GM20431 (cell line): Measurements from ENCODE around the gene RNF224.

Experiments
- in situ Hi-C: fragments of 300-500 bp; cut with MseI, MboI; formaldehyde crosslinking; loops from one replicate; pipeline ENCODE4 v1.15.0; 2020; ENCODE audit warnings: low sequenced_read_pairs; ENCODE audit not compliant: unreplicated experiment

The RNF224 gene

GRCh38 chr9:137267933-137268355 is 40.6 kb downstream of the RNF224 start:
- in situ Hi-C loops: no loop called here

GRCh38 chr9:137268538-137269201 is 41.4 kb downstream of the RNF224 start:
- in situ Hi-C loops: no loop called here

- in situ Hi-C loops: no loop called here
Observed at GRCh38 chr9:137269231-137269772, 42.0 kb downstream of the RNF224 start.

- in situ Hi-C loops: no loop called here
Observed at GRCh38 chr9:137270929-137271695, 43.8 kb downstream of the RNF224 start.

- in situ Hi-C loops: no loop called here
Observed at GRCh38 chr9:137271696-137272076, 44.4 kb downstream of the RNF224 start.

- in situ Hi-C loops: no loop called here
Observed at GRCh38 chr9:137272241-137273094, 45.2 kb downstream of the RNF224 start.

GRCh38 chr9:137273095-137273490 is 45.8 kb downstream of the RNF224 start:
- in situ Hi-C loops: no loop called here

- in situ Hi-C loops: no loop called here
Observed at GRCh38 chr9:137273611-137274320, 46.5 kb downstream of the RNF224 start.

- in situ Hi-C loops: no loop called here
Observed at GRCh38 chr9:137275203-137275587, 47.9 kb downstream of the RNF224 start.

- in situ Hi-C loops: no loop called here
Observed at GRCh38 chr9:137275588-137276472, 48.5 kb downstream of the RNF224 start.

GRCh38 chr9:137276473-137277328 is 49.4 kb downstream of the RNF224 start:
- in situ Hi-C loops: no loop called here

GRCh38 chr9:137277329-137278041 is 50.2 kb downstream of the RNF224 start, which contains the start of gene TOR4A:
TOR4A (plus strand) TSS chr9:137277726; CDS start chr9:137278690, 964 bp downstream.
- in situ Hi-C loops: no loop called here

GRCh38 chr9:137278061-137278701 is 50.9 kb downstream of the RNF224 start:
- in situ Hi-C loops: no loop called here
